COLO668 (cell line): ENCODE data around the gene NOTCH1.

Experiments
- DNase-seq: peaks from one replicate; lab custom pipeline; 2025; ENCODE audit not compliant: unreplicated experiment; lab: John Stamatoyannopoulos, UW

The NOTCH1 gene

DNA sequence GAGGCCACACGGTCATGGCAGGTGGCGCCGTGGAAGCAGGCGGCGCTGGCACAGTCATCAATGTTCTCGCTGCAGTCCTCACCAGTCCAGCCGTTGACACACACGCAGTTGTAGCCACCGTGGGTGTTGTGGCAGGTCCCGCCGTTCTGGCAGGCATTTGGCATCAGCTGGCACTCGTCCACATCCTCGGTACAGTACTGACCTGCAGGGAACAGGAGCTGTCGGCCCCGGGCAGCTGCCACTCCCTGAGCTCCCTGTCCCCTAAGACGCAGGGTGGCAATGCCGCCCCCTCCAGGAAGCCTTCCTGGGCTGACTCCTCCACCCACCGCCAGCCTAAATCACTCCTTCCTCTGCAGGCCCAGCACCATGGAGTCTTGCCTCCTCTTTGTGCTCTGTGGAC is 27.2 kb downstream of the NOTCH1 start:
- no peak for DNase-seq

GRCh38 chr9:136517950-136518349 is 27.9 kb downstream of the NOTCH1 start:
- DNase-seq: no peak

DNA sequence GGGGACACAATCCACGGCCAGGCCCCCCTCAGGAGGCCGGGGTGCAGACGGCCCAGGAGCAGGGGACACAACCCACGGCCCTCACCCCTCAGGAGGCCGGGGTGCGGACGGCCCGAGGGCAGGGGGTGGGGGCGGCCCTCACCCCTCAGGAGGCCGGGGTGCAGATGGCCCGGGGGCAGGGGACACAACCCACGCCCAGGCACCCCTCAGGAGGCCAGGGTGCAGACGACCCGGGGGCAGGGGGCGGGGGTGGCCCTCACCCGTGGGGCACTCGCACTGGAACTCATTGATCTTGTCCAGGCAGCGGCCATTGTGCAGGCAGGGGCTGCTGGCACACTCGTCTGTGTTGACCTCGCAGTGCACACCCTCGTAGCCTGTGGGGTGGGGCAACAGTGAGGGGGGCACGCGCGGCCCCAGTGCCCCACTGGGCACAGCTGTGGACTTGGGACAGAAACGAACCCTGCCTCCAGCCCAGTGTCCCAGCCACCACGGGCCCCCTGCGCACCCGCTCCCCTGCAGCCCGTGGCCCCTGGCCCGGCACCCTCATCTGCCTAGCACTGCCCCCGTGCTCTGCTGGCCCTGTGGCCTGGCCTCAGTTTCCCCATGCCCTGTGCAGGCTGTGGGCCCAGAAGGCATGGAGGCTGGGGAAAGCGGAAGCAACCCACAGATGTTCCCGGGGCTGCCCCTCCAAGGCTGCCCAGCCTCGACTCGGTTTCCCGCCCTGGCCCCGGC is 28.7 kb downstream of the NOTCH1 start:
- no peak for DNase-seq

DNA sequence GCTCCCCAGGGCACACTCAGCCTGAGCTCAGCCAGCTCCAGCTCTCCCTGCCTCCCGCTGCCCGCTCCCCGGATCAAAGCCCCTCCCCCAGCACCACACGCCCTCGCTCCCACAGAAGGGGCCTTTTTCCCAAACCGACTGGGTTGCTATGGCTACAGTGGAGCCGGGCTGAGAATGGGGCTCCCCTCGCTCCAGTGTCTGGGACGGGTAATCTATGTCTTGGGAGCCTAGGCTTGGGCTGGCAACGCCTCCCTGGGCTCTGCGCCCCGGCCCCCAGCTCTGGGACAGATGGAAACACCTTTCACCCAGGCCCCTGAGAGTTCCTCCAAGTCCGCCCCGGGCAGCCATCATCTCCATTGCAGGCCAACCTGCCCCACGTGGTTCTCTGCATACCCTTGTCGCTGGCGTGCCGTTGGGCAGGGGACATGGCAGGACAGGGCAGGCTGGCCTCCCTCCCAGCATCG is 29.6 kb downstream of the NOTCH1 start:
- no peak for DNase-seq

DNA sequence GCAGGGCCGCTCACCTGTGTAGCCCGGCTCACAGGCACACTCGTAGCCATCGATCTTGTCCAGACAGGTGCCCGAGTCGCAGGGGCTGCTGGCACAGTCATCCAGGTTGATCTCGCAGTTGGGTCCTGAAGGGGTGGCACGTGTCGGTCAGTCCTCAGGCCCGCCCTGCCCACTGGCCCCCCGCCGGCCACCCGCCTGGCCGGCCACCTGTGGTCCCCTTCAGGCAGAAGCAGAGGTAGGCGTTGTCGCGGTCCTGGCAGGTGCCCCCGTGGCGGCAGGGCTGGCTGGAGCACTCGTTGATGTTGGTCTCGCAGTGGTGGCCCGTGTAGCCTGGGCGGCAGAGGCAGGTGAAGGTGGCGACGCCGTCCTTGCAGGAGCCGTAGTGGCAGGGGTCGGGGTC is 30.6 kb downstream of the NOTCH1 start:
- no peak for DNase-seq

GRCh38 chr9:136514022-136514714 is 31.7 kb downstream of the NOTCH1 start:
- no peak for DNase-seq

DNA sequence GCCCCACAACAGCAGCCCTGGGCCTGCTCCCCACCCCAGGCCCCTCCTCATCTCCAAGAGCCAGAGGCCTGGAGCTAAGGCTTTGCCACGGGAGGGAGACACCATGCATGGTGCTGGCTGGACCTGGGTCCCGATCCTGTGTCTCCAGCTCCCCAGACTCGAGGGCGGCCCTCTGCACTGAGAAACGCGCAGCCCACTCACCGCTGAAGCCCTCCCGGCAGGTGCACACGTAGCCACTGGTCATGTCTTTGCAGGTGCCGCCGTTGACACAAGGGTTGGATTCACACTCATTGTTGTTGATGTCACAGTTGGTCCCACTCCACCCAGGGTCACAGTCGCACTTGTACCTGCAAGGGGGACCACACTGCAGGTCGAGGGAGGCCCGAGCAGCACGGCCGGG is 32.7 kb downstream of the NOTCH1 start:
- DNase-seq: no peak

DNA sequence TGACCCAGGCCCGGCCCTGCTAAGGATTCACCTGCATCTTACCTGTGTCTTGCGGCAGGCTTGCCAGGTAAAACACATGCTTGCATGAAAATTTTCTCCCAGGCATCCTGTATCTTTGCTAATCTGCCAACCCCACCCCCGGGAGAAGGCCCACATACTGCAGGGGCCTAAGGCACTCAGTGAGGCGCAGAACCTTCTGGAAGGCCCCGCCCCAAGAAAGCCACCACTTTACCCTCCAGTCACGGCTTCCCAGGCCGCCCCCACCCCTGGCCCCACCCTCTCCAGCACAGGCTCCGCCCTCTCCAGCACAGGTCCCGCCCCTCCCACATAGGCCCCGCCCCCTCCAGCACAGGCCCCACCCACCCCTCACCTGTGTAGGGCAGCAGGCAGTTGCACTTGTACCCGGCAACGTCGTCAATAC is 33.2 kb downstream of the NOTCH1 start:
- no peak for DNase-seq

GRCh38 chr9:136511670-136512592 is 33.9 kb downstream of the NOTCH1 start:
- DNase-seq: no peak

DNA sequence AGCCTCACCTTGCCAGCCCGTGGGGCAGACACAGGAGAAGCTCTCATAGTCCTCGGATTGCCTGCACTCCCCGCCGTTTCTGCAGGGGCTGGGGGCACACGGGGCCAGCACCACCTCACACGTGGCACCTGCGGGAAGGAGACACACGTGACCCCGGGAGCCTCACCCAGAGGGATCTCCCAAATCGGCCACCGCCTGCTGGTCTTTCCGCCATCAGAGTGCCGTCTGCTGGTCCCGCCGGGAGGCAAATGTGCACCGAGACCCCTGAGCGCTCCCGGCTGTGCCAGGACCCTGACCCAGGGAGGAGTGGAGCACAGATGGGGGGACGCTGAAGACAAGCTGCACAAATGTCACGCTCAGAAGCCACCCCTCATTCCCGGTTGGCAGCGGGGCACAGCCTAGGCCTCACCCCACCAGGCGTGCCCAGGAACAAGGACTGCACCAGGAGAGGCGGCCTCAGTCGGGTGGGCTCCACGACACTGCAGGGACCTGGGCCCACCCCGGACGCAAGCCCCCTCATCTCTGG is 34.6 kb downstream of the NOTCH1 start:
- no peak for DNase-seq

GRCh38 chr9:136510561-136510960 is 35.3 kb downstream of the NOTCH1 start:
- DNase-seq: no peak

DNA sequence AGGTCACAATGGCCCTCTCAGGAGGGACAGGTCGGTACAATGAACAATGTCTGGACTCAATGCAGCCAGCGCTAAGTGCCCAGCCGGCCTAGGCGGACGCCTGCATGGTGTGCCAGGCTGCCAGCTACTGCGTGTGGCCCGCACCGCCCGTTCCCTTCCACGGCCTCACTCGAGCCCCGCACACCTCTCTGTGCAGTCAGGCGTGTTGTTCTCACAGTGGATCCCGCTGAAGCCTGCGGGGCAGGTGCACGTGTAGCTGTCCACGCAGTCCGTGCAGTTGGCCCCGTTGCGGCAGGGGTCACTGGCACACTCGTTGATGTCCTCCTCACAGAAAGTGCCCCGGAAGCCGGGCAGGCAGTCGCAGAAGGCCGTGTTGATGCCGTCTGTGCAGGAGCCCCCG is 36.3 kb downstream of the NOTCH1 start:
- no peak for DNase-seq

DNA sequence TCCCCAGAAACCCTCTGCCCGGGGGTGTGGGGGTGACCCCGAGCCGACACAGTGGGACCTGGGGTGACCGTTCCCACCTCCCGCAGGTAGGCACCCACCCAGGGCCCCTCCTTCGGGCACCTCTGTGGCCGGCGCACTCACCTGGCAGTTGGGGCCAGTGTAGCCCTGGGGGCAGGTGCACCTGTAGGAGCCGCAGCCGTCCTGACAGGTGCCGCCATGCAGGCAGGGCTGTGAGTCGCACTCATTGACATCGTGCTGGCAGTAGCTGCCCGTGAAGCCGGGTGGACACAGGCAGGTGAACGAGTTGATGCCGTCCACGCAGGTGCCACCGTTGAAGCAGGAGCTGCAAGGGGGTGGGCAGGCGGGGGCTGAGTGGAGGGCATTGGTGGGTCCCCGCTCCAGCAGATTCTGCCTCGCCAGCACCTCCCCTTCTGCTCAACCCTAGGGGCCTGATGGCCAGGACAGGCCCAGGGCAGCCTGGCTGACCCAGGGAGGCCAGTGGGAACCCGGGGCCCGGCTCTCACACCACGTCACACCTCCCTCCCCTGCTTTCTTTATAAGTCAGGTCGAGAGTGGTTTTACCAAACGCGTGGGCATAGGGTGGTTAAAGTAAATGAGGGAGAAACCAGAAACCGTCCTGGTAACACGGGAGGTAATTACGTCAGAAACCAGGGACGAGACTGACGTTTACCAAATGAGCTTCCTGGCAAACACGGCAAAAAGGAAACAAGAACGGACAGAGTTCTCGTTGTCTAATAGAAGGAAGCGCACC is 36.9 kb downstream of the NOTCH1 start:
- DNase-seq: peak; percentile 79

DNA sequence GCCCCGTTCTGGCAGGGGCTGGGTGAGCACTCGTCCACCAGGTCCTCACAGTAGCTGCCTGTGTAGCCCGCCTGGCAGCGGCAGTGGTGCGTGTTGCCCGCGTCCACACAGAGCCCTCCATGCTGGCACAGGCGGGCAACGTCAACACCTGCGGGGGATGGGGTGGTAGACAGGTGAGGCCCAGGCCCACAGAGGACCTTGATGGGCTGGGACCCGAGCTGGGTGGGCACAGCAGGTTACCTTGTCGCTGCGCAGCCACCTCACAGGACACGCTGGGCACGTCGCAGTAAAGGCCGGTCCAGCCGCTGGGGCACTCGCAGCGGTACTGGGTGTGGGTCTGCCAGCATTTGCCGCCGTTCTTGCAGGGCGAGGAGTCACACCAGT is 37.9 kb downstream of the NOTCH1 start:
- no peak for DNase-seq

DNA sequence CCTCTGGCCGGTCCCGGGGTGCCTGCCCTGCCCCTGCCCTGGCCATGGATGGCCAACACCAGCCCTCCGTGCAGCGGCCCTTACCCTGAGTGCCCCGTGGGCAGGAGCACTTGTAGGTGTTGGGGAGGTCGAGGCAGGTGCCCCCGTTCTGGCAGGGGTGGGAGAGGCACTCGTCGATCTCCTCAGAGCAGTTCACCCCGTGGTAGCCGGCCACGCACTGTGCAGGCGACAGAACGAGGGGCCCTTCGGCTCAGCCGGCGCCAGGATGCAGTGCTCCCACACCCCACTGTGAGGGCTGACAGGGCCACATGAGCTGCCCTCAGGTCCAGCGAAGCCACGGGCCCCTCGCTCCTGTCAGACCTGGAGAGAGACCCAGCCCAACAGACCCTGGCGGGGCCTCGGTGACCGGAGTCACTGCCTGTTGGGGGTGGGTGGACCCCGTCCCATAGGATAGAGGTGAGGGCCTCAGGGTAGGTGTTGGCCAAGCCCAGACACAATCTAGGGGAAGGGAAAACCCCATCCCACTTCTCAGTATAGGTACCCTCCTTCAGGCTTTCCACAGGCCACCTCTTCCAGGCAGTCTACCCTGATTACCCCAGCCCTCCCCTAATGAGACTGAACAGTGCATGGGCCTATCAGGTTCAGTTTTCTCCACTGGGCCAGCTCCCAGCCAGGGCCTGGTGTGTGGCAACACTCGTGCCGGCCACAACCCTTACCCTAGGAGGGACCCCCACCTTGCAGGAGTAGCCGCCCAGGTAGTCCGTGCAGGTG is 38.4 kb downstream of the NOTCH1 start:
- DNase-seq: no peak

- no peak for DNase-seq
Observed at GRCh38 chr9:136506425-136506824, 39.4 kb downstream of the NOTCH1 start.

- DNase-seq: no peak
Observed at GRCh38 chr9:136505406-136506403, 40.1 kb downstream of the NOTCH1 start.

GRCh38 chr9:136504512-136505348 is 41.1 kb downstream of the NOTCH1 start:
- DNase-seq: no peak
